NCI-H1694 treated with DMSO at 0.1 percent for 48 hours (cell line): ENCODE results near the gene C22orf23.
"Not testable (repeated sequence)": the region's sequence is repeated elsewhere in the genome, so short reads cannot be mapped to it uniquely, and the experiment has no call there.

Source experiments
- DNase-seq: peaks from one replicate; lab custom pipeline; 2025; lab: John Stamatoyannopoulos, UW

The C22orf23 gene

DNA sequence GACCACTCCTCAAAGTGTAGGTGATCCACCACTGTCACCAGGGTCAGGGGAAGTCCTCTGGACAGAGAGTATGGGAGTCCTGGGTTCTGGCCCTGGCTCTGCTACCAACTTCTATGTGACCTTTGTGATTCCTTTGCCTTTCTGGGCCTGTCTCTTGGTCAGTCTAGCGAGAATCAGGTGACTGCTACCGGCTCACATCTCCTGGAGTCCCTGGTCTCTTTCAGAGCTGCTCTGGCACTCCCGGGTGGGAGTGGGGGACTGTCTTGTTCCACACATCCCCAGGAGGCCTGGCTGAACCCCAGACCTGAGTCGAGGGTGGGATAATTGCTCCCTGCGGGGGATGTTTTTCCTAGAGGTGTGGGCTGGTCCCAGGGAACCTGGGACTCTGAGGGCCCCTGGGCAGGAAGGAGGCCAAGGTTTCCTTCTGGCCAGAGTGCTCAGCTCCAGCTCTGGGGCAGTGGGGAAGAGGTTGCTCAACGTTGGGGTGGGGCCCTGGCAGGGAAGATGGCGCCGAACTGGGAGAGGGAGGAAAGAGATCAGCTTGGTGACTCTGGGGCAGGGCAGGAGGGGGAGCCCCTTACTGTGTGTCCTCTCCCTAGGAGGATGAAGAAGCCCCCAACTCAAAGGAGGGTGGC lies 28.9 kb upstream of the C22orf23 start:
- DNase-seq: no peak

DNA sequence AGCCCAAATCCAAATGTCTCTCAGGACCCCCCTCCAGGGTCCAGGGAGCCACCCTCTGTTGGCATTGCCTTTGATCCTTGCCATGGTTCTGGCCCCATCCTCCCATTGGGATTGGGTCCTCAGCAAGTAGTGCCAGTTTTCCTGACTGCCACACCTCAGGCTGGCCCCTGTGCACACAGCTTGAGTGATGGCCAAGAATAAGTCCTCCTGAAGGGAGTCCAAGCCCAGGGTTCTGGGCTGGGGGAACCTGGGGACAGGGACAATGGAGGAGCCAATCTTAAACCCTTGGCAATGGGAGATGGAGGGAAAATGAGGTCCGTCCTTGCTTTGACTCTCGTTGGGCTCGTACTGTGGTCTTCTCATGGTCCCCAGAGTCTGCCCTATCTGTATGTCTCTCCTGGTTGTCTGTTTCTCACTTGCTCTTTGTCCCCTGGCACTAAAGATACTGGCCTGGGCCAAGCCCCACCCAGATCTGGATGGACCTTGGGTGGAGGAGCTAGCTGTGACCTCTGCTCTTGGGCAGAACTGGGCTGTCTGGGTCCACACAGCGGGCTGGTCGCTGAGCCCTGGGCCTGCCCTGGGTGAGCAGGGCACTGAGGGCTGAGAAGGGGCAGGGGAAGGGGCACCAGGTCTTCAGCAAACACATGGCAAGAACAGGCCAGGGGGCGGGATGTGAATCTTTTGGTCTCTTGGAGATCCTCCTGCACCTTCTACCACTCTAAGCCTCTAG lies 28.0 kb upstream of the C22orf23 start:
- DNase-seq: no peak

DNA sequence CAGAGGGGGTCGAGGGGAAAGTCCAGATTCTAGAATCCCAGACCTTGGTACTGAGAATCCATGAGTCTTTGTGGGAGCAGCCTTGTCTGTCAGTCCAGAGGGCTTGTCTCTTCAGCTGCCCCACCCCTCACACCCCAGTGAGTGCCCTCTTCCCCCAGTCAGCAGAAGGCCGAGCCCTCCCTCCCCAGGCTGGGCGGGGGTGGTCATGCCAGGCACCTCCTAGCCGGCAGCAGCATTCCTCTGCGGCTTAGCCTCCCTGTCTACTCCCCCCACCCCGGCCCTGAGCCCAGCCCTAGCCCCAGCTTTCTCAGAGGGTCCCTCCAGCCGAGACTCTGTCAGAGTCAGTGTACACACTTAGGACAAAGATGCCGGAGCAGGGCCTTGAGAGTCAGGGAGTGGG lies 26.4 kb upstream of the C22orf23 start:
- DNase-seq: no peak

DNA sequence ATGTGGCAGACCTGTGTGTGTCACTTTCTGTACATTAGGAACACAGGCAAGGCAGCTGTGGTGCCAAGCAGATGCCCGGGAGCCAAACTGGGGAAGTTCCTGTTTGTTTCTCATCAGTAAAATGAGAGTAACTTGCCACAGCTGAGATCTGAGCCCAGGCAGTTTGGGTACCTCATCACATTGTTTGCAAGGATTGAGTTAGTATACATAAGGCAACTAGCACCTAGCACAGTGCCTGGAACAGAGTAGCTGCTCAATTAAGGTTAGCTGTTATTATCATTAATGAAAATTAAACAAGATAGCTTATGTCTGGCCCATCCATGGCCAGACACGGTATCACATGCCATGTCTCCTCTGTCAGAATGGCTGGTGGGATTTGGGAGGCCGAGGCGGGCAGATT lies 23.1 kb upstream of the C22orf23 start:
- DNase-seq: no peak

DNA sequence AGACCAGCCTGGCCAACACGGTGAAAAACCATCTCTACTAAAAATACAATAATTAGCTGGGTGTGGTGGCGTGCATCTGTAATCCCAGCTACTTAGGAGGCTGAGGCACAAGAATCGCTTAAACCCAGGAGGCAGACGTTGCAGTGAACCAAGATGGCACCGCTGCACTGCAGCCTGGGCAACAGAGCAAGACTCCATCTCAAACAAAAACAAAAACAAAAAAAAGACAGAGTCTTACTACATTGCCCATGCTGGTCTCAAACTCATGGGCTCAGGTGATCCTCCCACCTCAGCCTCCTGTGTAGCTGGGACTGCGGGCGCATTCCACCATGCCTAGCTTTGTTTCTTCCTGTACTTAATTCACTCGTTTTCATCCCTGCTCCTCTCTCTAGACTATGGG lies 22.6 kb upstream of the C22orf23 start:
- DNase-seq: not testable (repeated sequence)

DNA sequence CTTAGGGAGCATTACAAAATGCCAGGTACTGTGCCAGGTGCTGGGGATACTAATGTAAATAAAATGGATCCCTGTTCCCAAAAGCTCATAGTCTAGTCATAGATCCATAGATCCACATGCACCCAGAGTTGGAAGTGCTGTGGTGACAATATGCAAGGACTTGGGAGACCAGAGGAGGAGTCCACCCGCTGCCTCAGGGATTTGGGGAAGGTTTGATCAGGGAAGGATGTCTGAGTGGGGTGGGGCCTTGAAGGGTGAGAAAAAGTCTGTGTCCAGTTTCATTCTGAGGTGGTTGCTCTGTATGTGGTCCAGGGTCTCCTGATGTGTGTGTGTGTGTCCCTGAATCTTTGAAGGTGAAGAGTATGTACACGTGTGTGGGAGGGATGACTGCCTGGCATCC lies 21.8 kb upstream of the C22orf23 start:
- DNase-seq: no peak

DNA sequence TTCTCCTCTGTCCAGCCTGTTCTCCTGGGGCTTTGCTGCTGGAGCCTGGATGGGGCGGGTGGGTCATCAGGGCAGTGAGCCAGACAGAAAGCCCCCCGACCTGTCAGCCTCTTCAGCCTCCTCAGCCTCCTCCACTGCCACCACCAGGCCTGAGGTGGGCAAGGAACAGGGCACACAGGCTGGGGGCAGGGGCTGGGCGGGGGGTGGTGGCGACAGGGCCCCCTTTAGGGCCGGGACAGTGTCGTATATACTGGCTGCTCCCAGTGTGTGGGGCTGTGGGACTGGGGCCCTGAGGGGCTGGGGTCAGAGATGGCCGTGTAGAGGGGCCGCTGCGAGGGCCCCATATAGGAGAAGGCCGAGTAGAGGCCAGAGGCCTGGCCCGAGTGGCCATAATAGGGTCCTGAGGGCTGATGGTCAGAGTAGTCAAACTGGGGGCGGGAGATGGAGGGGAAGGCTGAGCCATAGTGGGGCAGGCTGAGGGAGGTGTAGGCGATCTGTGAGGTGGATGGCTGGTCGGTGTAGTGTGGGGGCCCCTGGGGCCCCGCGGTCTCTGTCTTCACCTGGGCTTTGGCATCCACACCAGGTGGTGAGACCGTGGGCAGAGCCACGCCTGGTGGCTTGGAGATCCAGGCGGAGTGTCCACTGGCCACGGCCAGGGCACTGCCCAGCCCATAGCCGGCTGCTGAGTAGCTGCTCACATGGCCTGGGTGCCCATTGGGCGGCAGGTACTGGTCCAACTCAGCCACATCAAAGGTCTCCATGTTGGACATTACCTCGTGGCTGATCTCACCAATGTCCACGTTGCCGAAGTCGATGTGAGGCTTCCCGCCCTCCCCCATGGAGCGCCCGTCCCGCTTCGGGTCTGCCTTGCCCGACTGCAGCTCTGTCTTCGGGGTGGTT lies 20.1 kb upstream of the C22orf23 start:
- DNase-seq: no peak

DNA sequence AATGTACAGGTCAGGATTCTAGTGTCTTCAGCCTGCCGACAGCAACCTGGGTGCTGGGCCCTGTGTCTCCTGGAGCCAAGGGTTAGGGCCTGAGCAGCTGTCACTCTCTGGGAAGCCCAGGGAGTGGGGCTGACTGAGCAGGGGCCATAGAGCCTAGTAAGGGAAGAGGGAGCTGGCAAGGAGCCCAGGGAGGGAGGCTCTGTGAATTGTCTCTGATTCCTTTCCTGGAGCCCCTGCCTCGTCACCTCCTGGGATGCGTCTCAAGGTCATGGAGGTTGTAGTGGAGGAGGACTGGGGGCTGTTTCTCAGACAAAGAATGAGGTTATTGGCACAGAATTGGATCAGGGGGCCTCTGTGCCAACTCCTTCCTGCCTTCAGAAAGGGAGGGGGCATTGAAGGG lies 19.1 kb upstream of the C22orf23 start:
- peak; percentile 57 for DNase-seq

DNA sequence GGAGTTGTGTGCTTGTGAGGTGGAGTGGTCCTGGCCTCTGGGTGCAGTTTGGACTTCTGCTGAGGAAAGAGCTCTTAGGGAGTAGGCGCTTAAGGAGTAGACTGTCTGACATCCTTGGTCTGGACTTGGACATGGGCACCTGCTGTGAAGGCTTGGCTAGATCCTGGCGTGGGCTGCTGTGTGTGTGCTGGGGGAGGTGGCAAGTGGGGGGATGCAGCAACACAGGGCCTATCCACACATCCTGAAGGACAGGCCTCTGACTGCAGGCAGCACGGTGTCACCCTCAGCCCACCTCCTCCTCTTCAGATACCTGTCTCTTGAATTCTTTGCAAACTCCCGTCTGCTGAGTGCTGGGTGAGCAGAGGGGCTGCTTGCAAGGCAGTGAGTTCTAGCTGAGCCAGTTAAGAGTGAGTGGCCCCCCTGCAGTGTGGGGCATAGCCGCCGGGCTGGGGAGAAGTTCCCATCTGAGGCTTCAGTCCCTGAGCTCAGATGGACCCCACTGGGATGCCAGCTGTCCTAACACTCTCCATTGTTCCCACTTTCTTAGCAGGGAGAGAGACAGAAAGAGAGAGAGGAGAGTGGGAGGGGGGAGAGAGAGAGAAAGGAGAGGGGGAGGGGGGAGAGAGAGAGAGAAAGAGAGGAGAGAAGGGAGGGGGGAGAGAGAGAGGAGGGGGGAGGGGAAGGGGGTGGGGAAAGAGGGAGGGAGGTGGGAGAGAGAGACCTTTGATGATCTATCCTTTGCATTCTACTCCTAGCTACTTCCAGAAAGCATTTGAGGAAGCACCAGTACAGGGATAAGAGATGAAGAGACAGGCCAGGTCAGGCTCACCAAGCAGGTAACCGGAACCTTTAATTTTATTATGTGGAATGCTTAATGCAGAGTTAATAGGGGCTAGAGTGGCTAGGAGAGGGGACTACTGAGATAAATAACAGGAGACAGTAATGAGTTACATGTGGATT lies 18.4 kb upstream of the C22orf23 start:
- DNase-seq: no peak

DNA sequence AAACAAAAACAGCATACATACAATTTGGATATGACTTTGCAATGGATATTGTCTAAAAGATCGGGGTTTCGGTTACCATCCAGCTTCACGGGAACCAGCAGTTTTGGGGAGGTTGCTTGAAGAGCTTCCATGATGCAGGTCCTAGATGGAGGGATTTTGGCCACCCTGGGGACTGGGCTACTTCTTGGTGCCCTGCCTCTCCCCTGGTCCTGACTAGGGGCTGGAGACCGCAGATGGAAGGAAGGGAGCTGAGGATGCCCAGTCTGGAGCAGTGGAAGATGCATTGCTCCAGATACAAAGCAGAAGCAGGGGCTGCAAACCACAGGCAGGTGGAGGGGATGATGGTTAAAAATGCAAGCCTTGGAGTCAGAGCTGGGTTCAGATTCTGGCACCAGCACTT lies 17.5 kb upstream of the C22orf23 start:
- no peak for DNase-seq

DNA sequence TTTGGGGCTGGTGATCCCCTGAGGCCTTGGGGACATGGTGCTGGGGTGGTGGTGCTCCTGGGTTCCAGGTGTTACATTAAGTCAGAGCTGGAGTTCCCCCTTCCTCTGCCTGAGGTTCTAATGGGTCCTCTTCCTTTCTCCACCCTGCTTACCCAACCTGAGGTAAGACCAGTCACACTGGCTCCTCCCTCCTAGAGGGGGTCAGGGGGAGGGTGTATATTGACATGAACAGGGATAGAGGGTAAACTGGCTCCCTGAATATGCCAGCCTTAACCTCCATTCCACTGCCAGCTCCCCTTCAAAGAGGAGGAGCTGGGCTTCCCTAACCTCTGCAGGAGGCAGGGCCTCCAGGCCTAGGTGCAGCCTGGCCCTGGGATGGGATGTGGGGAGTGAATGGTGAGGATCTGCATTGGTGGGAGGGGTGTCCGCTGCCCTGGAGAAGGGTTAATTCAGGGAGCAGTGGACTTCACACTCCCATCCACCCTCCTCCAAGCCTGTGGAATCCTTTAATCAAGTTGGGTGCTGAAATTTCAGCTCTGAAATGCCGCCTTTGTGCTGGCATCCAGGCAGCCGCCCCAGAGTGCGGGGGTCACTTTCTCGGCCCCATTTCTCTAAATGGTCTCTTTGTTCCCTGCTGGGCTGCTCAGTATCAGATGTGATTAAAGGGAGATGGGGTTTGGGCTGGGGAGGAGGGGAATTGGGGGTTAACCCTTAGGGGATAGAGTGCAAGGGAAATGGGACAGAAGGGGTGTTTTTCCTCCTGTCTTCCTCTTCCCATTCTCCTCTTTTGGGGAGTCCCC lies 15.3 kb upstream of the C22orf23 start:
- DNase-seq: no peak

DNA sequence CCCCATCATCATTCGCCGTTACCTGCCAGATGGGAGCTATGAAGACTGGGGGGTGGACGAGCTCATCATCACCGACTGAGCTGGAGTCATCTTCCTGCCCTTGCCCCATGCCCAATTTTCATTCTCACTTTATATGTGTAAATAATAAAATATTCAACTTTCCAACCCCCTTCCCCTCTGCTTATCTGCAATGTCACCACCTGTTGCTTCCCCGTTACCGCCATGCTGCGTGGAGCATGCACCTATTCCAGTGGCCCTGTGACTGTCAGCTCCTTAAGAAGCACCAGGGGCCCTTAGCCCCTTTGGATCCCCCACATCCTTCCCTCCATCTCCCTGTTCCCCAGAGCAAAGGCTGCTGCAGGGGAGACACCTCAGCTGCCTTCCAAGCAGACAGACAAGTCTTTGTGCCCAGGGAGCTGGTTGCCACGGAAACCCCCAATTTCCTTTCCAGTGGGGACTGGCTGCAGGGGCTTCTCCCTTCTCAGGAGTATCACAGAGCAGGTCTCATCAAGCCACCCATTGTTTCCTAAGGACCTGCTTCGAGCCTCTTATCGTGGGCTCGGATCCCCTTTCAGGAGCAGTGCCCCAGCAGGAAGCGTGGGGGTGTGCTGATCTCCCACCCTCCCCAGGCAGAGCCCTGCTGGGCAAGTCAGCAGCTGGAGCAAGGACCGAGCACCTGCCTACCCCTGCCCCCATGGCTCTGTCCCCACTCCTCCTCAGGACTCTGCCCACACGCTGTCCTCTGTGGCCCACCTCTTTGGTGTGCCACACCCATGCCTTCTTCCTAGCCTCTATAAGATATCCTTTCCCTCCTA lies 14.4 kb upstream of the C22orf23 start:
- DNase-seq: no peak

DNA sequence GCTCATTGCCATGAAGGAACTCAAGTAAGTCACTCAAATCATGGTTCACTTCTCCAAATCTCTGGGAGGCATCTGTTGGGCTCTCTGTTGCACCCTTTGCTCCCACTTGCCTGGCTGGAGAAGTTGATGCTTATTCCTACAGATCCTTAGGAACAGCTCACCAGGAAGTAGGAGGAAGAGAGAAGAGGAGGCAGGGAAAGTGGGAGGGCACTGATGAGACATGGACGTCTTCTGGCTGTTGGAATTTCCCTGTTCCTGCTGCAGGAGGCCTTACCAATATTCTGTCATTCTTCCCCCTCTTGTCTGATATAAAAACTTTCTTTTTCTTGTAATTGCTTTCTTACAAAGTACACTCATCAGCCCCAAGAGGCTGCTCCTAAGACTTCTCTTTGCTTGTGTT lies 13.7 kb upstream of the C22orf23 start:
- DNase-seq: no peak

DNA sequence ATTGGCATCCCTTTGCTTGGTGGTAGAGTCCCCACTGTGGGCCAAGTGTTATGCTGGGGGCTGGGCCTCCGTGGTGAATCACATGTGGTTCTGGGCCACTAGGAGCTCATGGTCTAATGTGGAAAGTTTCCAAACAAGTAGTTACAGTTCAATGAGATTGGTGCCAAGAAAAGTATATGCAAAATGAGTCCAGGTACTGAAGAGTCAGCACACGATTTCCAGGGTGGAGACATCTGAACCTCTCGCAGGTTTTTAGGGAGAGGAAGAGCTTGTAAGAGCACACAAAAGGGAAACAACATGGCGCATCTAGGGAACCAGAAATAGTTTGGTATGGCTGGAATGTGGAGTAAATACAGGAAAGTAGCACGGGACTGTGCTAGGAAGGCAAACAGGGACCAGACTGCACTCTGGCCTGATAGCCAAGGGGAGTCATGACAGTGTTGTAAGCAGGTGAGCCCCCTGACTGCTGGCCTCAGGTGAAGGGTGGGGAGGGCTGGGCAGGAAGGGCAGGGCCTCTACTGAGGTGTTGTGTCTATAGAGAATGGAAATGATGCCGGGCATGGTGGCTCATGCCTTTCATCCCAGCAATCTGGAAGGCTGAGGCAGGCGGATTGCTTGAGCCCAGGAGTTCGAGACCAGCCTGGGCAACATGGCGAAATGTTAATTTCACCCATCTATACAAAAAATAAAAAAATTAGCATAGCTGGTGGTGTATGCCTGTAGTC lies 12.7 kb upstream of the C22orf23 start:
- DNase-seq: no peak

DNA sequence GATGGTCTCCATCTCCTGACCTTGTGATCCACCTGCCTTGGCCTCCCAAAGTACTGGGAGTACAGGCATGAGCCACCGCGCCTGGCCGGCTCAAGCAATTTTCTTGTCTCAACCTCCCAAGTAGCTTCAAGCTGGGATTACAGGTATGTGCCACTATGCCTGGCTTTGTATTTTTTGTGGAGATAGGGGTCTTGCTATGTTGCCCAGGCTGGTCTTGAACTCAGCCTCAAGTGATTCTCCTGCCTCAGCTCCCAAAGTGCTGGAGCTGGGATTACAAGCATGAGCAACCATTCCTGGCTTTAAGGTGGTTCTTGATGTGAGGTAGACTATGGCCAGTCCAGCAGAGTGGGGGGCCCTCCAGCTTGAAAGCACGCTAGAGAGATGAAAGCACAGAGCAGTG lies 7.7 kb upstream of the C22orf23 start:
- DNase-seq: no peak

DNA sequence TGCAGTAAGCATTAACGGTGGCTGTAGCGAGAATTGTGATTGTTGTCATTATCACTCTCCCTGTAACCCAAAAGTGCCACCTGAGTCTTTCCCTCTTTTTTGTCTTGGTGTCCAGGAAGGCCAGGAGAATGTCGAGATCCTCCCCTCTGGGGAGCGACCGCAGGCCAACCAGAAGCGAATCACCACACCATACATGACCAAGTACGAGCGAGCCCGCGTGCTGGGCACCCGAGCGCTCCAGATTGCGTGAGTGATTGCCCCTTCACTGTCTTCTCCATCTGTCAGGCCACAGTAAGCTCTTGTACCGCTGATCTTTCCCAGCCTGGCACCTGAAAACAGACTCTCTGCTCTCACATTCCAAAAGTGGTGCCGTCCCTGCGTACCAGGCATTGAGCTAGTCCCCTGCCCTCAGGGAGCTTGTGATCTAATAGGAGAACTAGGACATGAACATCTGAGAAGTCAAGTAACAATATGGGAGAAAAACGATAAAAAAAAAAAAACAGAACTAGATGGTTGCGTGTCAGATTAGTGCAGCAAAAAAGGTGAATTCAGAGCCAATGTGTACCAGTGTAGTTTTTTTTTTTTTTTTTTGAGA lies 5.9 kb upstream of the C22orf23 start:
- no peak for DNase-seq

DNA sequence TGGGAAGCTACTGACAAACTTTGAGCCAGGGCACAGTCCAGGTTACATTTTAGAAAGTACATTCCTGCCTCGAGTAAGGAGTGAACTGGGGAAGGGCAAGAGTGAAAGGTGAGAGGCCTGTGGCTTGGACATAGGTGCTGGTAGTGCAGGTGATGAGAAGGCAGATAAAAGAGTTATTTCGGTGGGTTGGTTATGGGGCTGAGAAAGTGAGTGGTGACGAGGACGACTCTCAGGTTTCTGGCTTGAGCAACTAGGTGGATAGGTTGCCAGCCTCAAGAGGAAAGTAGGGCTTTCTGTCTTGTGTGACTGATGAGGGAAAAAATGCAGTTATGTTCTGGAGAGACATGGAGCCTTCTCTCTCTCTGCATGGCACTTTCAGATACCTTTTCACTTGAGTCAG lies 3.8 kb upstream of the C22orf23 start:
- no peak for DNase-seq

DNA sequence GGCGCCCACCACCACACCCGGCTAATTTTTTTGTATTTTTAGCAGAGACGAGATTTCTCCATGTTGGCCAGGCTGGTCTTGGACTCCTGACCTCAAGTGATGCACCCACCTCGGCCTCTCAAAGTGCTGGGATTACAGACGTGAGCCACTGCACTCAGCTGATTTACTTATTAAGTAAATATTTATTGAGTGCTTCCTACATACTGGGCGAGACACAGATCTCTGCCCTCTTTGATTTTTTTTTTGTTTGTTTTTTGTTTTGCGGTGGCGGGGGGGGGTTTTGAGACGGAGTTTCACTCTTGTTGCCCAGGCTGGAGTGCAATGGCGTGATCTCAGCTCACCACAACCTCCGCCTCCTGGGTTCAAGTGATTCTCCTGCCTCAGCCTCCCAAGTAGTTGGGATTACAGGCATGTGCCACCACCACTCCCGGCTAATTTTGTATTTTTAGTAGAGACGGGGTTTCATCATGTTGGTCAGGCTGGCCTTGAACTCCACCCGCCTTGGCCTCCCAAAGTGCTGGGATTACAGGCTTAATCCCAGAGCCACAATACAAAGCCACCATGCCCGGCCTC lies 2.5 kb upstream of the C22orf23 start:
- not testable (repeated sequence) for DNase-seq

DNA sequence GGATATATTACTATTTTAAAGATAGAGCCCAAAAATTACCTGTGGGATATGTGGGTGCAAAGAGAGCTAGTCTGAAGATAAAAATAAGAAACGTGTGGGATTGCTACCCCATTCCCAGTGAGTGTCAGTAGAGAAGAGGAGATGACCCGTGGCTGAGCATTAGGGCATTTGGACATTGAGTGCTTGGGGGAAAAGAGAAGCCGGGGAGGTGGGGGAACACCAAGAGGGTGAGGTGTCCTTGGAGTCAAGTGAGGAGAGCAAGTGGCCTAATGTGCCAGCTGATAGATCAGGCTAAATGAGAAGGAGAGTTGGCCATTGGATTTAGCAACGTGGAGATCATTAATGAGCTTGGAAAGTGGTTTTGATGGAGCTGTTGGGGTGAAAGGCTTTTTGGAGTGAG lies 1.3 kb upstream of the C22orf23 start:
- no peak for DNase-seq
